ENCODE results near the gene DNAJB6. TPM values are rescaled to one million over a fixed set of nuclear protein-coding genes. Genes with fewer than 3 reads are reported as not detected.

DNAJB6 gene
- total RNA-seq, 2 donors from 2014 or later: 116 to 154 TPM

GRCh38 chr7:157414702-157415096, 77.9 kb downstream of the DNAJB6 start:
- peaks cover 0 to 8% of the 10 kb centered on the region in 2 donors for H3K4me1 ChIP-seq (ENCODE audit: control insufficient read depth in 1 of 2, low read depth in 2 of 2)
- DNase-seq (ENCODE audit: low spot score) (no peak), ATAC-seq (ENCODE audit: insufficient number of reproducible peaks, low FRiP score, low read depth) (no peak)
- H3K27ac ChIP-seq: no peak overlapping the region
- no peaks in the 10 kb centered on the region for H3K9me3 ChIP-seq
- no peak overlapping the region for H3K4me3 ChIP-seq
- TF ChIP-seq, protein P1, sequence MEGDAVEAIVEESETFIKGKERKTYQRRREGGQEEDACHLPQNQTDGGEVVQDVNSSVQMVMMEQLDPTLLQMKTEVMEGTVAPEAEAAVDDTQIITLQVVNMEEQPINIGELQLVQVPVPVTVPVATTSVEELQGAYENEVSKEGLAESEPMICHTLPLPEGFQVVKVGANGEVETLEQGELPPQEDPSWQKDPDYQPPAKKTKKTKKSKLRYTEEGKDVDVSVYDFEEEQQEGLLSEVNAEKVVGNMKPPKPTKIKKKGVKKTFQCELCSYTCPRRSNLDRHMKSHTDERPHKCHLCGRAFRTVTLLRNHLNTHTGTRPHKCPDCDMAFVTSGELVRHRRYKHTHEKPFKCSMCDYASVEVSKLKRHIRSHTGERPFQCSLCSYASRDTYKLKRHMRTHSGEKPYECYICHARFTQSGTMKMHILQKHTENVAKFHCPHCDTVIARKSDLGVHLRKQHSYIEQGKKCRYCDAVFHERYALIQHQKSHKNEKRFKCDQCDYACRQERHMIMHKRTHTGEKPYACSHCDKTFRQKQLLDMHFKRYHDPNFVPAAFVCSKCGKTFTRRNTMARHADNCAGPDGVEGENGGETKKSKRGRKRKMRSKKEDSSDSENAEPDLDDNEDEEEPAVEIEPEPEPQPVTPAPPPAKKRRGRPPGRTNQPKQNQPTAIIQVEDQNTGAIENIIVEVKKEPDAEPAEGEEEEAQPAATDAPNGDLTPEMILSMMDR (IDR thresholded peaks at IDR 0.05): no peak
- peaks cover 30% of the 10 kb centered on the region for H3K36me3 ChIP-seq
- no peaks in the 10 kb centered on the region for H3K27me3 ChIP-seq (replicated peaks; ENCODE audit: insufficient read depth)

- H3K36me3 ChIP-seq: peaks cover 22% of the 10 kb centered on the region
- no peak overlapping the region for H3K4me3 ChIP-seq
- ATAC-seq (ENCODE audit: insufficient number of reproducible peaks, low FRiP score, low read depth): no peak
- no peak overlapping the region for H3K27ac ChIP-seq
- H3K27me3 ChIP-seq (replicated peaks; ENCODE audit: insufficient read depth): no peaks in the 10 kb centered on the region
- no peak for DNase-seq (ENCODE audit: low spot score)
- H3K9me3 ChIP-seq: no peaks in the 10 kb centered on the region
- TF ChIP-seq, protein P1 (IDR thresholded peaks at IDR 0.05): no peak
- peaks cover 0 to 8% of the 10 kb centered on the region in 2 donors for H3K4me1 ChIP-seq (ENCODE audit: control insufficient read depth in 1 of 2, low read depth in 2 of 2)
These were observed 78.7 kb downstream of the DNAJB6 start for GRCh38 chr7:157415486-157415885.

- H3K36me3 ChIP-seq: peaks cover 17% of the 10 kb centered on the region
These were observed 79.2 kb downstream of the DNAJB6 start for GRCh38 chr7:157416011-157416410.

GRCh38 chr7:157418204-157419034, 81.6 kb downstream of the DNAJB6 start:
- TF ChIP-seq, protein P1 (IDR thresholded peaks at IDR 0.05): no peak
- DNase-seq (ENCODE audit: low spot score): no peak
- peaks cover 15% of the 10 kb centered on the region for H3K36me3 ChIP-seq
- peaks cover 0 to 8% of the 10 kb centered on the region in 2 donors for H3K4me1 ChIP-seq (ENCODE audit: control insufficient read depth in 1 of 2, low read depth in 2 of 2)
- ATAC-seq (ENCODE audit: insufficient number of reproducible peaks, low FRiP score, low read depth): no peak
- no peak overlapping the region for H3K4me3 ChIP-seq
- H3K27me3 ChIP-seq (replicated peaks; ENCODE audit: insufficient read depth): no peaks in the 10 kb centered on the region
- no peaks in the 10 kb centered on the region for H3K9me3 ChIP-seq
- no peak overlapping the region for H3K27ac ChIP-seq

More at GRCh38 chr7:157416011-157416410, 79.2 kb downstream of the DNAJB6 start:
- Histone ChIP-seq H3K4me3 (no peak overlapping the region), H3K27ac (no peak overlapping the region), H3K27me3 (replicated peaks; ENCODE audit: insufficient read depth) (no peaks in the 10 kb centered on the region), H3K9me3 (no peaks in the 10 kb centered on the region), H3K4me1 (ENCODE audit: control insufficient read depth in 1 of 2, low read depth in 2 of 2) (peaks cover 0 to 8% of the 10 kb centered on the region in 2 donors)
- no peak for ATAC-seq (ENCODE audit: insufficient number of reproducible peaks, low FRiP score, low read depth)
- DNase-seq (ENCODE audit: low spot score): no peak
- TF ChIP-seq, protein P1 (IDR thresholded peaks at IDR 0.05): no peak

GRCh38 chr7:157419035-157419293, 82.2 kb downstream of the DNAJB6 start:
- ATAC-seq (ENCODE audit: insufficient number of reproducible peaks, low FRiP score, low read depth): no peak
- H3K36me3 ChIP-seq: peaks cover 15% of the 10 kb centered on the region
- H3K27me3 ChIP-seq (replicated peaks; ENCODE audit: insufficient read depth): no peaks in the 10 kb centered on the region
- TF ChIP-seq, protein P1 (IDR thresholded peaks at IDR 0.05): no peak
- H3K27ac ChIP-seq: no peak overlapping the region
- peaks cover 0 to 8% of the 10 kb centered on the region in 2 donors for H3K4me1 ChIP-seq (ENCODE audit: control insufficient read depth in 1 of 2, low read depth in 2 of 2)
- H3K9me3 ChIP-seq: no peaks in the 10 kb centered on the region
- no peak overlapping the region for H3K4me3 ChIP-seq
- no peak for DNase-seq (ENCODE audit: low spot score)

All from thoracic aorta (tissue), 2 donors.